Loucy (cell line): ENCODE results near the gene SETBP1.

Experiments
- H2AFZ ChIP-seq: fragments of 200-600 bp; sonication (generic); 2 replicates; pipeline ENCODE4 v1.6.0; 2016; ENCODE audit warnings: antibody characterized with exemption, mild to moderate bottlenecking, low read length, moderate library complexity
- H3F3A ChIP-seq: fragments of 200-600 bp; 2 replicates; pipeline ENCODE4 v1.6.0; 2016; ENCODE audit warnings: antibody characterized with exemption, low read depth, mild to moderate bottlenecking
- H3K27me3 ChIP-seq: fragments of 200-600 bp; sonication (generic); 2 replicates; pipeline ENCODE4 v1.6.1; 2014; ENCODE audit warnings: low read length, mild to moderate bottlenecking; ENCODE audit not compliant: insufficient read depth, poor library complexity, severe bottlenecking
- H3K36me3 ChIP-seq: fragments of 200-600 bp; sonication (generic); 2 replicates; pipeline ENCODE4 v1.6.1; 2016; ENCODE audit warnings: low read length; ENCODE audit not compliant: insufficient read depth
- H3K4me1 ChIP-seq: fragments of 200-600 bp; sonication (generic); 2 replicates; pipeline ENCODE4 v1.5.1; 2014; ENCODE audit warnings: low read length, mild to moderate bottlenecking; ENCODE audit not compliant: insufficient read depth, poor library complexity, severe bottlenecking
- H3K4me2 ChIP-seq: fragments of 200-600 bp; sonication (generic); 2 replicates; pipeline ENCODE4 v1.6.0; 2014; ENCODE audit warnings: antibody characterized with exemption, low read length, low read depth, mild to moderate bottlenecking; ENCODE audit not compliant: poor library complexity, severe bottlenecking
- H3K4me3 ChIP-seq: fragments of 200-600 bp; sonication (generic); 2 replicates; pipeline ENCODE4 v1.5.1; 2014; ENCODE audit warnings: low read length, mild to moderate bottlenecking, mixed read lengths; ENCODE audit not compliant: poor library complexity, severe bottlenecking
- H3K79me2 ChIP-seq: fragments of 200-600 bp; sonication (generic); 2 replicates; pipeline ENCODE4 v1.6.1; 2014; ENCODE audit warnings: low read length; ENCODE audit not compliant: insufficient read depth
- H3K9ac ChIP-seq: fragments of 200-600 bp; sonication (generic); 2 replicates; pipeline ENCODE4 v1.6.0; 2014; ENCODE audit warnings: mild to moderate bottlenecking, low read depth, low read length, moderate library complexity; ENCODE audit not compliant: poor library complexity, severe bottlenecking
- H3K9me2 ChIP-seq: fragments of 200-600 bp; sonication (generic); replicated peaks from 2 replicates; pipeline ENCODE4 v1.6.1; 2016; ENCODE audit warnings: low read depth, low read length, mixed read lengths
- H3K9me3 ChIP-seq: fragments of 200-600 bp; sonication (generic); 2 replicates; pipeline ENCODE4 v1.6.1; 2014; ENCODE audit warnings: mild to moderate bottlenecking, antibody characterized with exemption, low read length, low read depth; ENCODE audit not compliant: insufficient read depth
- H4K20me1 ChIP-seq: fragments of 200-600 bp; sonication (generic); 2 replicates; pipeline ENCODE4 v1.6.0; 2014; ENCODE audit warnings: antibody characterized with exemption, low read length, mild to moderate bottlenecking; ENCODE audit not compliant: insufficient read depth, poor library complexity, severe bottlenecking
- EZH2phosphoT487 ChIP-seq: fragments of 200-600 bp; IDR thresholded peaks from 2 replicates; pipeline ENCODE4 v1.6.1; 2018; ENCODE audit warnings: antibody characterized with exemption, mild to moderate bottlenecking, moderate library complexity, borderline replicate concordance
- TF ChIP-seq, protein P1 (sequence below): fragments of 200-600 bp; sonication (generic); conservative IDR thresholded peaks from 2 replicates; pipeline ENCODE4 v1.5.1; 2014; ENCODE audit warnings: mild to moderate bottlenecking, antibody characterized with exemption, low read length

SETBP1 gene

DNA sequence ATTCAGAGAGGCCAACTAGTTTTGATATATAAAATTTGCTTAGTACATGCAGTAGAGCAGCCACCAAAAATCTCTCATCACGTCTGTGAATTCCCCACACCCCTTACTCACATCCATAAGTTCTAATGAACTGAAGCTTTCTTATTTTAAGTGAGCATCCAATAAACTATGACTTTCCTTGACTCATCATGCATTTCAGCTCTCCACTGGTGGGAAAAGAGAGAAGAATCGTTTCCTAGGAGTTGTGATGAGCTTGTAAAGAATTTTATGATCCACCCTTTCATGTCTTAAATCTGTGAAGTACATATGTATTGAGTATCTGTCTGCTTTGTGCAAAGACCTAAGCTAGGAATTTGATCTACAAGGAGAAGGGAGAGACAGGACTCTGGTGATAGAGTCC, 428.6 kb downstream of the SETBP1 start:
- TF ChIP-seq EZH2phosphoT487, result no peak
- TF ChIP-seq, protein P1, sequence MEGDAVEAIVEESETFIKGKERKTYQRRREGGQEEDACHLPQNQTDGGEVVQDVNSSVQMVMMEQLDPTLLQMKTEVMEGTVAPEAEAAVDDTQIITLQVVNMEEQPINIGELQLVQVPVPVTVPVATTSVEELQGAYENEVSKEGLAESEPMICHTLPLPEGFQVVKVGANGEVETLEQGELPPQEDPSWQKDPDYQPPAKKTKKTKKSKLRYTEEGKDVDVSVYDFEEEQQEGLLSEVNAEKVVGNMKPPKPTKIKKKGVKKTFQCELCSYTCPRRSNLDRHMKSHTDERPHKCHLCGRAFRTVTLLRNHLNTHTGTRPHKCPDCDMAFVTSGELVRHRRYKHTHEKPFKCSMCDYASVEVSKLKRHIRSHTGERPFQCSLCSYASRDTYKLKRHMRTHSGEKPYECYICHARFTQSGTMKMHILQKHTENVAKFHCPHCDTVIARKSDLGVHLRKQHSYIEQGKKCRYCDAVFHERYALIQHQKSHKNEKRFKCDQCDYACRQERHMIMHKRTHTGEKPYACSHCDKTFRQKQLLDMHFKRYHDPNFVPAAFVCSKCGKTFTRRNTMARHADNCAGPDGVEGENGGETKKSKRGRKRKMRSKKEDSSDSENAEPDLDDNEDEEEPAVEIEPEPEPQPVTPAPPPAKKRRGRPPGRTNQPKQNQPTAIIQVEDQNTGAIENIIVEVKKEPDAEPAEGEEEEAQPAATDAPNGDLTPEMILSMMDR, result no peak
- Histone ChIP-seq H3K9me3 (peaks cover 11% of the 10 kb centered on the region; the same call in 1 of the 2 replicates), H3K36me3 (no peaks in the 10 kb centered on the region), H4K20me1 (no peaks in the 10 kb centered on the region), H3K4me3 (no peak overlapping the region), H3K9ac (no peak overlapping the region), H3K27me3 (no peaks in the 10 kb centered on the region), H3K79me2 (no peaks in the 10 kb centered on the region), H3K4me1 (peaks cover 64% of the 10 kb centered on the region), H3F3A (peaks cover 20% of the 10 kb centered on the region), H3K9me2 (no peaks in the 10 kb centered on the region), H3K4me2 (no peak overlapping the region), H2AFZ (peak overlapping the region; percentile 22; the same call in 1 of the 2 replicates)

DNA sequence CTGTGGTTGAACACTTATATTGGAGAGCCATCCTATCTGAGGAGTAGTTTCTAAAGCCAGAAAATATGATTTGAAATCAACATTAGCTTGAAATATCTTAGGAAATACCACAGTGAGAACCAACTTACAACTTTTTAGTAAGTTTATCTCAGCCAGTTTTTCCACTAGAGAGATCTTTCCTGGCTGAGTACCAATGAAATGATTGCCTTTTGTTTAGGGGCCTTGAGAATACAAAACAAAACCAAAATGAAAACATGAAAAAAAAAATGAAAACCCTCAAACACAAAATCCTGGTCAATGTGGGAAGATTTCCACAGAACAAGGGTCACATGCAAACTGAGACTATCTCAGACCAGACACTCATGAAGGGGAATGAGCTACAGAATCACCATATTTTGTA, 429.0 kb downstream of the SETBP1 start:
- H3K4me1 ChIP-seq, result peaks cover 60% of the 10 kb centered on the region
- no peaks in the 10 kb centered on the region for H3K27me3 ChIP-seq
- H3K9ac ChIP-seq, result no peak overlapping the region
- peaks cover 11% of the 10 kb centered on the region; the same call in 1 of the 2 replicates for H3K9me3 ChIP-seq
- peak overlapping the region; percentile 22; the same call in 1 of the 2 replicates for H2AFZ ChIP-seq
- no peaks in the 10 kb centered on the region for H3K9me2 ChIP-seq
- peaks cover 20% of the 10 kb centered on the region for H3F3A ChIP-seq
- no peak overlapping the region for H3K4me2 ChIP-seq
- no peak overlapping the region for H3K4me3 ChIP-seq
- no peak for TF ChIP-seq EZH2phosphoT487
- TF ChIP-seq, protein P1, result no peak
- H4K20me1 ChIP-seq, result no peaks in the 10 kb centered on the region
- H3K79me2 ChIP-seq, result no peaks in the 10 kb centered on the region
- H3K36me3 ChIP-seq, result no peaks in the 10 kb centered on the region

- Histone ChIP-seq H3K4me3 (no peak overlapping the region), H3K9me3 (peaks cover 11% of the 10 kb centered on the region; the same call in 1 of the 2 replicates), H3K9me2 (no peaks in the 10 kb centered on the region), H3K79me2 (no peaks in the 10 kb centered on the region), H3K27me3 (no peaks in the 10 kb centered on the region), H3K9ac (no peak overlapping the region), H4K20me1 (no peaks in the 10 kb centered on the region), H2AFZ (peak overlapping the region; percentile 0; the same call in 1 of the 2 replicates), H3K36me3 (no peaks in the 10 kb centered on the region), H3K4me1 (peaks cover 56% of the 10 kb centered on the region), H3K4me2 (no peak overlapping the region), H3F3A (peaks cover 14% of the 10 kb centered on the region)
- TF ChIP-seq, protein P1, result no peak
- no peak for TF ChIP-seq EZH2phosphoT487
These were observed 430.2 kb downstream of the SETBP1 start for GRCh38 chr18:45110577-45111501.
